Thoracic aorta (tissue), 2 donors: ENCODE measurements around the gene PGLYRP4. TPM values are rescaled to one million over a fixed set of nuclear protein-coding genes. Genes with fewer than 3 reads are reported as not detected.

Experiments
- ATAC-seq: fragments of 150-250 bp; one replicate; pipeline ENCODE4 v1.8.0; 2017; ENCODE audit warnings: low read depth; ENCODE audit not compliant: insufficient number of reproducible peaks, low FRiP score
- DNase-seq: peaks from one replicate; pipeline ENCODE4 v3.0.0-alpha.2; 2020; ENCODE audit warnings: low spot score
- H3K27ac ChIP-seq, 2 donors: fragments of 200-600 bp; sonication (generic); 1 replicate in 1 of 2; 2 replicates in 1 of 2; pipeline ENCODE4 v1.5.1; 2016; ENCODE audit warnings: mild to moderate bottlenecking in 2 of 2, moderate library complexity in 2 of 2
- H3K27me3 ChIP-seq: fragments of 200-600 bp; sonication (generic); replicated peaks from 2 replicates; pipeline ENCODE4 v1.6.0; 2016; ENCODE audit warnings: mild to moderate bottlenecking; ENCODE audit not compliant: insufficient read depth
- H3K36me3 ChIP-seq: fragments of 200-600 bp; sonication (generic); one replicate; pipeline ENCODE4 v1.5.1; 2016
- H3K4me1 ChIP-seq, 2 donors: fragments of 200-600 bp; sonication (generic); 1 replicate in 1 of 2; 2 replicates in 1 of 2; pipeline versions ENCODE4 v1.5.1 to v1.6.0; 2016; ENCODE audit warnings: low read depth in 2 of 2, mild to moderate bottlenecking in 1 of 2; ENCODE audit not compliant: control insufficient read depth in 1 of 2
- H3K4me3 ChIP-seq: fragments of 200-600 bp; sonication (generic); 2 replicates; pipeline ENCODE4 v1.5.1; 2016; ENCODE audit warnings: mild to moderate bottlenecking
- H3K9me3 ChIP-seq: fragments of 200-600 bp; sonication (generic); 2 replicates; pipeline ENCODE4 v1.5.1; 2016
- total RNA-seq, 2 donors: library from RNA; depleted of rRNA; stranded (reverse); fragments of >200 nt; gene quantifications; one replicate each; pipeline versions ENCODE4 v1.1.0 to v1.2.3, GENCODE V29; 2016
- TF ChIP-seq, protein P1 (sequence below): fragments of 200-600 bp; sonication (generic); IDR thresholded peaks from one replicate; pipeline ENCODE4 v1.5.1; 2019; ENCODE audit warnings: antibody characterized with exemption

PGLYRP4 gene
- total RNA-seq, 2 donors from 2014 or later = not detected

- TF ChIP-seq, protein P1, sequence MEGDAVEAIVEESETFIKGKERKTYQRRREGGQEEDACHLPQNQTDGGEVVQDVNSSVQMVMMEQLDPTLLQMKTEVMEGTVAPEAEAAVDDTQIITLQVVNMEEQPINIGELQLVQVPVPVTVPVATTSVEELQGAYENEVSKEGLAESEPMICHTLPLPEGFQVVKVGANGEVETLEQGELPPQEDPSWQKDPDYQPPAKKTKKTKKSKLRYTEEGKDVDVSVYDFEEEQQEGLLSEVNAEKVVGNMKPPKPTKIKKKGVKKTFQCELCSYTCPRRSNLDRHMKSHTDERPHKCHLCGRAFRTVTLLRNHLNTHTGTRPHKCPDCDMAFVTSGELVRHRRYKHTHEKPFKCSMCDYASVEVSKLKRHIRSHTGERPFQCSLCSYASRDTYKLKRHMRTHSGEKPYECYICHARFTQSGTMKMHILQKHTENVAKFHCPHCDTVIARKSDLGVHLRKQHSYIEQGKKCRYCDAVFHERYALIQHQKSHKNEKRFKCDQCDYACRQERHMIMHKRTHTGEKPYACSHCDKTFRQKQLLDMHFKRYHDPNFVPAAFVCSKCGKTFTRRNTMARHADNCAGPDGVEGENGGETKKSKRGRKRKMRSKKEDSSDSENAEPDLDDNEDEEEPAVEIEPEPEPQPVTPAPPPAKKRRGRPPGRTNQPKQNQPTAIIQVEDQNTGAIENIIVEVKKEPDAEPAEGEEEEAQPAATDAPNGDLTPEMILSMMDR = no peak
- DNase-seq = no peak
- H3K27ac ChIP-seq = no peak overlapping the region
- H3K27me3 ChIP-seq = no peaks in the 10 kb centered on the region
- H3K4me1 ChIP-seq = no peaks in the 10 kb centered on the region
- no peaks in the 10 kb centered on the region for H3K36me3 ChIP-seq
- no peak for ATAC-seq
- H3K9me3 ChIP-seq = no peaks in the 10 kb centered on the region
- no peak overlapping the region for H3K4me3 ChIP-seq
Measured at GRCh38 chr1:153379591-153379990, 30.9 kb upstream of the PGLYRP4 start.

GRCh38 chr1:153375511-153375910, 26.9 kb upstream of the PGLYRP4 start, which contains the start of gene S100A12:
Gene S100A12, minus strand, starts transcription at chr1:153375621. Its CDS starts 1,029 bp downstream, at chr1:153374592.
- TF ChIP-seq, protein P1 = no peak
- H3K27ac ChIP-seq = no peak within 1 kb of the TSS
- no peaks in the 10 kb centered on the region for H3K4me1 ChIP-seq
- ATAC-seq (no peak), DNase-seq (no peak)
- H3K4me3 ChIP-seq = no peak within 1 kb of the TSS
- no peaks in the 10 kb centered on the region for H3K9me3 ChIP-seq
- H3K36me3 ChIP-seq = no peaks in the 10 kb centered on the region
- H3K27me3 ChIP-seq = no peaks in the 10 kb centered on the region

- Histone ChIP-seq H3K27me3 (no peaks in the 10 kb centered on the region), H3K9me3 (no peaks in the 10 kb centered on the region), H3K27ac (no peak overlapping the region), H3K36me3 (no peaks in the 10 kb centered on the region), H3K4me1 (no peaks in the 10 kb centered on the region), H3K4me3 (no peak overlapping the region)
- DNase-seq = no peak
- ATAC-seq = no peak
- TF ChIP-seq, protein P1 = no peak
Measured at GRCh38 chr1:153374071-153374470, 25.4 kb upstream of the PGLYRP4 start.

GRCh38 chr1:153372571-153372970, 23.9 kb upstream of the PGLYRP4 start:
- TF ChIP-seq, protein P1 = no peak

GRCh38 chr1:153371231-153371630, 22.6 kb upstream of the PGLYRP4 start:
- ATAC-seq (no peak), DNase-seq (no peak)
- Histone ChIP-seq H3K27me3 (no peaks in the 10 kb centered on the region), H3K4me3 (no peak overlapping the region), H3K27ac (no peak overlapping the region), H3K4me1 (no peaks in the 10 kb centered on the region), H3K9me3 (no peaks in the 10 kb centered on the region), H3K36me3 (no peaks in the 10 kb centered on the region)
- TF ChIP-seq, protein P1 = no peak

More at GRCh38 chr1:153372571-153372970, 23.9 kb upstream of the PGLYRP4 start:
- no peak for DNase-seq
- Histone ChIP-seq H3K27me3 (no peaks in the 10 kb centered on the region), H3K9me3 (no peaks in the 10 kb centered on the region), H3K4me3 (no peak overlapping the region), H3K36me3 (no peaks in the 10 kb centered on the region), H3K27ac (no peak overlapping the region), H3K4me1 (no peaks in the 10 kb centered on the region)
- ATAC-seq = no peak
